ENCODE results near the gene SEC22A.

SEC22A gene

GRCh38 chr3:123201557-123202427 is at the start of gene SEC22A:
SEC22A (plus strand) TSS chr3:123201943; CDS start chr3:123209218, 7,275 bp downstream.
- Histone ChIP-seq H3K27me3 (ENCODE audit: control insufficient read depth, insufficient read depth, low read length) (no peaks in the 10 kb centered on the region), H3K4me3 (ENCODE audit: low read length) (peak within 1 kb of the TSS; percentile 69), H3K4me1 (ENCODE audit: control insufficient read depth, insufficient read depth, low read length) (no peaks in the 10 kb centered on the region; the same call in 1 of the 2 replicates), H3K36me3 (ENCODE audit: control insufficient read depth, insufficient read depth, low read length) (no peaks in the 10 kb centered on the region), H3K9me3 (ENCODE audit: control insufficient read depth, insufficient read depth, low read length) (no peaks in the 10 kb centered on the region), H3K27ac (ENCODE audit: low read length) (no peak within 1 kb of the TSS)
- WGBS (ENCODE audit: insufficient coverage, insufficient read length): no CpG with 5 or more reads among the region's 60 CpGs
- peak; percentile 95 for DNase-seq (ENCODE audit: low read depth, low spot score)

GRCh38 chr3:123152687-123153086 is 49.1 kb upstream of the SEC22A start:
- Histone ChIP-seq H3K27me3 (ENCODE audit: control insufficient read depth, insufficient read depth, low read length) (no peaks in the 10 kb centered on the region), H3K4me1 (ENCODE audit: control insufficient read depth, insufficient read depth, low read length) (no peaks in the 10 kb centered on the region), H3K4me3 (ENCODE audit: low read length) (no peak overlapping the region), H3K36me3 (ENCODE audit: control insufficient read depth, insufficient read depth, low read length) (peaks cover 11% of the 10 kb centered on the region), H3K9me3 (ENCODE audit: control insufficient read depth, insufficient read depth, low read length) (no peaks in the 10 kb centered on the region), H3K27ac (ENCODE audit: low read length) (no peak overlapping the region)
- WGBS (ENCODE audit: insufficient coverage, insufficient read length): no CpG with 5 or more reads among the region's 3 CpGs
- DNase-seq (ENCODE audit: low read depth, low spot score): no peak

- no CpG with 5 or more reads among the region's 6 CpGs for WGBS (ENCODE audit: insufficient coverage, insufficient read length)
- peaks cover 11% of the 10 kb centered on the region for H3K36me3 ChIP-seq (ENCODE audit: control insufficient read depth, insufficient read depth, low read length)
- no peak for DNase-seq (ENCODE audit: low read depth, low spot score)
Measured at GRCh38 chr3:123153125-123154019, 48.4 kb upstream of the SEC22A start.

GRCh38 chr3:123154020-123154985 is 47.4 kb upstream of the SEC22A start:
- no CpG with 5 or more reads among the region's 7 CpGs for WGBS (ENCODE audit: insufficient coverage, insufficient read length)
- no peaks in the 10 kb centered on the region for H3K27me3 ChIP-seq (ENCODE audit: control insufficient read depth, insufficient read depth, low read length)

More at GRCh38 chr3:123153125-123154019, 48.4 kb upstream of the SEC22A start:
- no peak overlapping the region for H3K27ac ChIP-seq (ENCODE audit: low read length)
- H3K27me3 ChIP-seq (ENCODE audit: control insufficient read depth, insufficient read depth, low read length): no peaks in the 10 kb centered on the region
- no peak overlapping the region for H3K4me3 ChIP-seq (ENCODE audit: low read length)
- no peaks in the 10 kb centered on the region for H3K9me3 ChIP-seq (ENCODE audit: control insufficient read depth, insufficient read depth, low read length)
- no peaks in the 10 kb centered on the region for H3K4me1 ChIP-seq (ENCODE audit: control insufficient read depth, insufficient read depth, low read length)

GRCh38 chr3:123155471-123156011 is 46.2 kb upstream of the SEC22A start:
- Histone ChIP-seq H3K4me1 (ENCODE audit: control insufficient read depth, insufficient read depth, low read length) (no peaks in the 10 kb centered on the region), H3K4me3 (ENCODE audit: low read length) (no peak overlapping the region), H3K27ac (ENCODE audit: low read length) (no peak overlapping the region), H3K9me3 (ENCODE audit: control insufficient read depth, insufficient read depth, low read length) (no peaks in the 10 kb centered on the region), H3K27me3 (ENCODE audit: control insufficient read depth, insufficient read depth, low read length) (no peaks in the 10 kb centered on the region), H3K36me3 (ENCODE audit: control insufficient read depth, insufficient read depth, low read length) (peaks cover 9% of the 10 kb centered on the region)
- no CpG with 5 or more reads among the region's 9 CpGs for WGBS (ENCODE audit: insufficient coverage, insufficient read length)
- no peak for DNase-seq (ENCODE audit: low read depth, low spot score)

More at GRCh38 chr3:123154020-123154985, 47.4 kb upstream of the SEC22A start:
- H3K4me3 ChIP-seq (ENCODE audit: low read length): no peak overlapping the region
- no peaks in the 10 kb centered on the region for H3K4me1 ChIP-seq (ENCODE audit: control insufficient read depth, insufficient read depth, low read length)
- H3K27ac ChIP-seq (ENCODE audit: low read length): no peak overlapping the region
- no peaks in the 10 kb centered on the region for H3K9me3 ChIP-seq (ENCODE audit: control insufficient read depth, insufficient read depth, low read length)
- no peak for DNase-seq (ENCODE audit: low read depth, low spot score)
- peaks cover 9% of the 10 kb centered on the region for H3K36me3 ChIP-seq (ENCODE audit: control insufficient read depth, insufficient read depth, low read length)

- DNase-seq (ENCODE audit: low read depth, low spot score): no peak
- H3K27me3 ChIP-seq (ENCODE audit: control insufficient read depth, insufficient read depth, low read length): no peaks in the 10 kb centered on the region
- WGBS (ENCODE audit: insufficient coverage, insufficient read length): no CpG with 5 or more reads among the region's 15 CpGs
- no peak overlapping the region for H3K4me3 ChIP-seq (ENCODE audit: low read length)
- H3K4me1 ChIP-seq (ENCODE audit: control insufficient read depth, insufficient read depth, low read length): no peaks in the 10 kb centered on the region
- peaks cover 14% of the 10 kb centered on the region for H3K36me3 ChIP-seq (ENCODE audit: control insufficient read depth, insufficient read depth, low read length)
- no peak overlapping the region for H3K27ac ChIP-seq (ENCODE audit: low read length)
- H3K9me3 ChIP-seq (ENCODE audit: control insufficient read depth, insufficient read depth, low read length): no peaks in the 10 kb centered on the region
Measured at GRCh38 chr3:123156276-123156995, 45.3 kb upstream of the SEC22A start.

- Histone ChIP-seq H3K27me3 (ENCODE audit: control insufficient read depth, insufficient read depth, low read length) (no peaks in the 10 kb centered on the region), H3K9me3 (ENCODE audit: control insufficient read depth, insufficient read depth, low read length) (no peaks in the 10 kb centered on the region), H3K4me1 (ENCODE audit: control insufficient read depth, insufficient read depth, low read length) (no peaks in the 10 kb centered on the region), H3K27ac (ENCODE audit: low read length) (no peak overlapping the region), H3K36me3 (ENCODE audit: control insufficient read depth, insufficient read depth, low read length) (peaks cover 16% of the 10 kb centered on the region), H3K4me3 (ENCODE audit: low read length) (no peak overlapping the region)
- DNase-seq (ENCODE audit: low read depth, low spot score): no peak
- WGBS (ENCODE audit: insufficient coverage, insufficient read length): no CpG with 5 or more reads among the region's 2 CpGs
Measured at GRCh38 chr3:123157209-123157597, 44.5 kb upstream of the SEC22A start.

- no peaks in the 10 kb centered on the region for H3K27me3 ChIP-seq (ENCODE audit: control insufficient read depth, insufficient read depth, low read length)
- no CpG with 5 or more reads among the region's 4 CpGs for WGBS (ENCODE audit: insufficient coverage, insufficient read length)
- no peak for DNase-seq (ENCODE audit: low read depth, low spot score)
- no peaks in the 10 kb centered on the region for H3K9me3 ChIP-seq (ENCODE audit: control insufficient read depth, insufficient read depth, low read length)
- H3K4me1 ChIP-seq (ENCODE audit: control insufficient read depth, insufficient read depth, low read length): no peaks in the 10 kb centered on the region
- peaks cover 18% of the 10 kb centered on the region for H3K36me3 ChIP-seq (ENCODE audit: control insufficient read depth, insufficient read depth, low read length)
- no peak overlapping the region for H3K27ac ChIP-seq (ENCODE audit: low read length)
- no peak overlapping the region for H3K4me3 ChIP-seq (ENCODE audit: low read length)
Measured at GRCh38 chr3:123157598-123158287, 44.0 kb upstream of the SEC22A start.

GRCh38 chr3:123158330-123158729 is 43.4 kb upstream of the SEC22A start:
- no peak for DNase-seq (ENCODE audit: low read depth, low spot score)
- Histone ChIP-seq H3K36me3 (ENCODE audit: control insufficient read depth, insufficient read depth, low read length) (peaks cover 18% of the 10 kb centered on the region), H3K4me1 (ENCODE audit: control insufficient read depth, insufficient read depth, low read length) (no peaks in the 10 kb centered on the region), H3K9me3 (ENCODE audit: control insufficient read depth, insufficient read depth, low read length) (no peaks in the 10 kb centered on the region), H3K4me3 (ENCODE audit: low read length) (no peak overlapping the region), H3K27me3 (ENCODE audit: control insufficient read depth, insufficient read depth, low read length) (no peaks in the 10 kb centered on the region), H3K27ac (ENCODE audit: low read length) (no peak overlapping the region)
- no CpG with 5 or more reads among the region's 4 CpGs for WGBS (ENCODE audit: insufficient coverage, insufficient read length)

All from iPS DF 6.9 (cell line).